ENCODE measurements around the gene TLCD5. TPM values are rescaled to one million over a fixed set of nuclear protein-coding genes. Genes with fewer than 3 reads are reported as not detected.

The TLCD5 gene
- total RNA-seq, 2 experiments from 2014 or later = 0.36 to 0.83 TPM

DNA sequence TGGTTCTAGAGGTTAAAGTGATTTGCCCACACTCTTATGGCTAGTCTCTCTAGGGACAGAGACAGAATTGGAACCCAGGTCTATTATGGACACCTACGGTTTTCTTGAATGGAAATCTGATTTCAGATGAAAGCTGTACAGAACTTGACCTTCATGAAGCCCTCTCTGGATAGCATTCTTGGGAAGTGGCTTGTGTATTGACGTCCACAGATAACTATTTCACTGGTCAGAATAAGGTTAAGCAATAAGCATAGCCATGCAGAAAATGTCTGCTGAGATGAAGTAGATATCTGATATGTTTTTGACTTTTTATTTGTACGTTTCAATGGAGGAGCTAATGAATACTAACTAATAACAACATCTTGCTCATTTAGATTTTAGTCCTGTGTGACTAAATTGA is 1.1 kb downstream of the TLCD5 start:
- Mint-ChIP-seq H3K4me1 (ENCODE audit: low read depth) (peaks cover 20% of the 10 kb centered on the region), H3K4me3 (peak overlapping the region; percentile 65), H3K36me3 (ENCODE audit: low read depth) (no peaks in the 10 kb centered on the region), H3K27ac (no peak overlapping the region), H3K27me3 (peaks cover 56% of the 10 kb centered on the region), H3K9me3 (no peaks in the 10 kb centered on the region)
- intact Hi-C loops (cut with micrococcal nuclease) = no loop called here
- TF ChIP-seq, protein P1, sequence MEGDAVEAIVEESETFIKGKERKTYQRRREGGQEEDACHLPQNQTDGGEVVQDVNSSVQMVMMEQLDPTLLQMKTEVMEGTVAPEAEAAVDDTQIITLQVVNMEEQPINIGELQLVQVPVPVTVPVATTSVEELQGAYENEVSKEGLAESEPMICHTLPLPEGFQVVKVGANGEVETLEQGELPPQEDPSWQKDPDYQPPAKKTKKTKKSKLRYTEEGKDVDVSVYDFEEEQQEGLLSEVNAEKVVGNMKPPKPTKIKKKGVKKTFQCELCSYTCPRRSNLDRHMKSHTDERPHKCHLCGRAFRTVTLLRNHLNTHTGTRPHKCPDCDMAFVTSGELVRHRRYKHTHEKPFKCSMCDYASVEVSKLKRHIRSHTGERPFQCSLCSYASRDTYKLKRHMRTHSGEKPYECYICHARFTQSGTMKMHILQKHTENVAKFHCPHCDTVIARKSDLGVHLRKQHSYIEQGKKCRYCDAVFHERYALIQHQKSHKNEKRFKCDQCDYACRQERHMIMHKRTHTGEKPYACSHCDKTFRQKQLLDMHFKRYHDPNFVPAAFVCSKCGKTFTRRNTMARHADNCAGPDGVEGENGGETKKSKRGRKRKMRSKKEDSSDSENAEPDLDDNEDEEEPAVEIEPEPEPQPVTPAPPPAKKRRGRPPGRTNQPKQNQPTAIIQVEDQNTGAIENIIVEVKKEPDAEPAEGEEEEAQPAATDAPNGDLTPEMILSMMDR (IDR thresholded peaks at IDR 0.05) = no peak
- ATAC-seq = no peak
- no peak for DNase-seq
- CTCF ChIA-PET = interaction anchor here (1.1 to 2.9 kb wide), 2 partner anchors 9 to 23 kb away, joined by 3 to 19 read pairs; partner anchors contain the start of gene ARHGEF12
- POLR2A ChIA-PET = no interaction called here

DNA sequence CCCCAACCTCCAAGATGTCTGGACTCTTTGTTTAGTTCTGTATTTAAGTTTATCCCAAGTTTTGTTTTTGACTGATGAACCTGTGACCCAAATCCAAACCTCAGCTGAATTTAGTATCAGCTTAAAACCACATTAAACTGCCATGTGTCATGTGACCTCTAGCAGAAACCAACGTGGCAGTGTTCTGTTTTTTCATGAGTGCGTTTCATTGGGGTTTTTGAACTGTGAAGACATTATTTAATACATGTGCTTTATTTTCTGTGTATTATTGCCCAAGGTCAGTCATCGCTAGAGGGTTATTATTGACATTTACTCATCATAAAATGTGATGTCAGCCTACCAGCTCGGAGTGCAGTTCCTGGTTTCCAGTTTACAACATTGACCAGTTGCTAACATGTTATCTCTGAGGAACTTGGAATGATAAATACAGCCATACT is 1.8 kb downstream of the TLCD5 start:
- ChIA-PET CTCF (interaction anchor here (1.1 to 2.9 kb wide), 2 partner anchors 8 to 24 kb away, joined by 3 to 19 read pairs; partner anchors contain the start of gene ARHGEF12), POLR2A (no interaction called here)
- intact Hi-C loops (cut with micrococcal nuclease) = no loop called here
- H3K4me1 Mint-ChIP-seq (ENCODE audit: low read depth) = peaks cover 20% of the 10 kb centered on the region
- ATAC-seq = no peak
- TF ChIP-seq, protein P1 (IDR thresholded peaks at IDR 0.05) = no peak
- H3K9me3 Mint-ChIP-seq = no peaks in the 10 kb centered on the region
- no peak overlapping the region for H3K4me3 Mint-ChIP-seq
- DNase-seq = no peak
- peaks cover 55% of the 10 kb centered on the region for H3K27me3 Mint-ChIP-seq
- H3K36me3 Mint-ChIP-seq (ENCODE audit: low read depth) = no peaks in the 10 kb centered on the region
- no peak overlapping the region for H3K27ac Mint-ChIP-seq

DNA sequence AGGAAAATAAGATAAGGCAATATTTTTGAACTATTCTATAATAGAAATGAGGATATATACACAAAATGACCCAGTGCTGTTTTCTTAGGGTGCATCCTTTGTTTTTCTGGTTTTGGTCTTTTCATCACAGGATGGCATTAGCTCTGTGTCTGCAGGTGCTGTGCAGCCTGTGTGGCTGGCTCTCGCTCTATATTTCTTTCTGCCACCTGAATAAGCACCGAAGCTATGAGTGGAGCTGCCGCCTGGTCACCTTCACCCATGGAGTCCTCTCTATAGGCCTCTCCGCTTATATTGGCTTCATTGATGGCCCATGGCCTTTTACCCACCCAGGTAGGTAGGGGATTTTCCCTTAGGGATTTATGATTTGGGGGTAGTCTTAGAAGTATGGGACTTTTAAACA is 2.2 kb downstream of the TLCD5 start:
- TF ChIP-seq, protein P1 (IDR thresholded peaks at IDR 0.05) = no peak
- CTCF ChIA-PET = interaction anchor here (2.9 kb wide), 1 partner anchor 8 kb away, joined by 19 read pairs; the partner anchor contains the start of gene ARHGEF12
- no peak for ATAC-seq
- Mint-ChIP-seq H3K27ac (no peak overlapping the region), H3K27me3 (peaks cover 55% of the 10 kb centered on the region), H3K4me3 (no peak overlapping the region), H3K9me3 (no peaks in the 10 kb centered on the region), H3K4me1 (ENCODE audit: low read depth) (peaks cover 20% of the 10 kb centered on the region), H3K36me3 (ENCODE audit: low read depth) (no peaks in the 10 kb centered on the region)
- POLR2A ChIA-PET = no interaction called here
- intact Hi-C loops (cut with micrococcal nuclease) = no loop called here
- no peak for DNase-seq

DNA sequence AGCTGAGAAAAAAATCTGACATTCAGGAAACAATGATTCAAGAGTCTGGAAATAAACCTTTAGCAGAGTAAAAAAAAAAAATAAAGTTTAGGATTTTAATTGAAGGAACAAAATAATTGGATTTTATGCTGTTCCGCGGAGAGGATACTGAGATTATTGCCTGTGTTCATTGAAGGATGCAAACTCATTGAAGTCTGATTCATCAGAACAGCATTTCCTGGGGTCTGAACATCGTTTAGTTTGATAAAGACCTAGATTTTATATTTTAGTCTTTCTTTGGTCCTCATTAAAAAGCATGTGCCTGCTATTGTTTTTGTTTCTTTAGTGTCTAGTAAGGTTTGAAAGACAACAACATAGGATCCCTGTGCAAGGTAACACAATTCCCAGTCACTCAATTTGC is 4.5 kb downstream of the TLCD5 start:
- Mint-ChIP-seq H3K27ac (no peak overlapping the region), H3K36me3 (ENCODE audit: low read depth) (no peaks in the 10 kb centered on the region), H3K9me3 (no peaks in the 10 kb centered on the region), H3K4me3 (no peak overlapping the region), H3K27me3 (peaks cover 47% of the 10 kb centered on the region), H3K4me1 (ENCODE audit: low read depth) (peaks cover 20% of the 10 kb centered on the region)
- ChIA-PET CTCF (no interaction called here), POLR2A (no interaction called here)
- TF ChIP-seq, protein P1 (IDR thresholded peaks at IDR 0.05) = no peak
- intact Hi-C loops (cut with micrococcal nuclease) = no loop called here
- DNase-seq (no peak), ATAC-seq (no peak)

DNA sequence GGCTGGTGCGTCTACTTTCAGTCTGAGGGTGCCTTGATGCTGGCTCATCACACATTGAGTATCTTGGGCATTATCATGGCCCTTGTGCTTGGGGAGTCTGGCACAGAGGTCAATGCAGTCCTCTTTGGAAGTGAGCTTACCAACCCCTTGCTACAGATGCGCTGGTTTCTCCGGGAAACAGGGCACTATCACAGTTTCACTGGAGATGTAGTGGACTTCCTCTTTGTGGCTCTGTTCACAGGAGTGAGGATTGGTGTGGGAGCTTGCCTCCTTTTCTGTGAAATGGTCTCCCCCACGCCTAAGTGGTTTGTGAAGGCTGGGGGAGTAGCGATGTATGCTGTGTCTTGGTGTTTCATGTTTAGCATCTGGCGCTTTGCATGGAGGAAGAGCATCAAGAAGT is 4.9 kb downstream of the TLCD5 start:
- intact Hi-C loops (cut with micrococcal nuclease) = loop anchor here (5.0 to 10.0 kb wide), 3 partner anchors 105 to 237 kb away; no protein-coding TSS in a partner anchor
- Mint-ChIP-seq H3K27ac (no peak overlapping the region), H3K4me3 (no peak overlapping the region), H3K36me3 (ENCODE audit: low read depth) (no peaks in the 10 kb centered on the region), H3K4me1 (ENCODE audit: low read depth) (peaks cover 20% of the 10 kb centered on the region), H3K27me3 (peaks cover 42% of the 10 kb centered on the region), H3K9me3 (no peaks in the 10 kb centered on the region)
- DNase-seq (no peak), ATAC-seq (no peak)
- ChIA-PET CTCF (no interaction called here), POLR2A (no interaction called here)
- TF ChIP-seq, protein P1 (IDR thresholded peaks at IDR 0.05) = no peak

Data from activated CD8-positive, alpha-beta T cell treated with anti-CD3 and anti-CD28 coated beads for 36 hours (primary cell).